Measurements from ENCODE around the gene MAP2K4.

GRCh38 chr17:11979795-11980194 lies 40.9 kb upstream of the MAP2K4 start:
- no peak for TF ChIP-seq CTCF (IDR thresholded peaks at IDR 0.05)
- no peak for TF ChIP-seq EZH2 (IDR thresholded peaks at IDR 0.05)
- TF ChIP-seq EZH2phosphoT487 (IDR thresholded peaks at IDR 0.05), result no peak
